Measurements from ENCODE around the gene OTUD7B.

OTUD7B gene

GRCh38 chr1:149917571-149918144 is 92.9 kb downstream of the OTUD7B start, which contains the start of gene SV2A:
TSS of gene SV2A (minus strand) at chr1:149917844. CDS start at chr1:149913840, 4,004 bp downstream.
- peak; percentile 91 for ATAC-seq
- TF ChIP-seq TSHZ2 (CRISPR knock-in tag; IDR thresholded peaks at IDR 0.05), result no peak
- TF ChIP-seq TOX (CRISPR knock-in tag; IDR thresholded peaks at IDR 0.05; ENCODE audit: borderline replicate concordance), result no peak
- TF ChIP-seq PPARA (CRISPR knock-in tag; IDR thresholded peaks at IDR 0.05; ENCODE audit: borderline replicate concordance), result no peak

GRCh38 chr1:149916898-149917252 is 93.7 kb downstream of the OTUD7B start:
- no peak; the same call in 2 of the 3 replicates for ATAC-seq
- TF ChIP-seq POU6F1 (CRISPR knock-in tag; IDR thresholded peaks at IDR 0.05; ENCODE audit: borderline replicate concordance, low read depth), result no peak
- TF ChIP-seq ZNF8 (CRISPR knock-in tag; IDR thresholded peaks at IDR 0.05), result no peak
- TF ChIP-seq ISL1 (CRISPR knock-in tag; IDR thresholded peaks at IDR 0.05), result no peak
- no peak for TF ChIP-seq GLIS3 (CRISPR knock-in tag; IDR thresholded peaks at IDR 0.05)
- TF ChIP-seq ESRRG (CRISPR knock-in tag; IDR thresholded peaks at IDR 0.05), result no peak
- TF ChIP-seq OSR1 (CRISPR knock-in tag; IDR thresholded peaks at IDR 0.05), result no peak
- TF ChIP-seq ZC3H10 (CRISPR knock-in tag; IDR thresholded peaks at IDR 0.05), result no peak
- no peak for TF ChIP-seq RARB (CRISPR knock-in tag; IDR thresholded peaks at IDR 0.05)
- TF ChIP-seq ARNTL (CRISPR knock-in tag; IDR thresholded peaks at IDR 0.05; ENCODE audit: borderline replicate concordance, low read depth), result no peak
- no peak for TF ChIP-seq TCF4 (CRISPR knock-in tag; IDR thresholded peaks at IDR 0.05; ENCODE audit: borderline replicate concordance)
- TF ChIP-seq TOX (CRISPR knock-in tag; IDR thresholded peaks at IDR 0.05; ENCODE audit: borderline replicate concordance), result no peak
- no peak for TF ChIP-seq TSHZ2 (CRISPR knock-in tag; IDR thresholded peaks at IDR 0.05)
- TF ChIP-seq SNAI2 (CRISPR knock-in tag; IDR thresholded peaks at IDR 0.05), result no peak

GRCh38 chr1:149916193-149916897 is 94.2 kb downstream of the OTUD7B start:
- no peak for TF ChIP-seq ARNTL (CRISPR knock-in tag; IDR thresholded peaks at IDR 0.05; ENCODE audit: borderline replicate concordance, low read depth)
- TF ChIP-seq GLIS3 (CRISPR knock-in tag; IDR thresholded peaks at IDR 0.05), result no peak
- no peak for TF ChIP-seq OSR1 (CRISPR knock-in tag; IDR thresholded peaks at IDR 0.05)
- TF ChIP-seq RARB (CRISPR knock-in tag; IDR thresholded peaks at IDR 0.05), result no peak
- TF ChIP-seq ZFP3 (CRISPR knock-in tag; IDR thresholded peaks at IDR 0.05), result no peak
- no peak for TF ChIP-seq CSRNP3 (CRISPR knock-in tag; IDR thresholded peaks at IDR 0.05)
- no peak for TF ChIP-seq ZFP30 (CRISPR knock-in tag; IDR thresholded peaks at IDR 0.05)
- no peak for ATAC-seq
